SK-N-MC (cell line): ENCODE data around the gene CDK5R2.

Experiments
- EZH2 ChIP-seq: fragments of 200-600 bp; sonication (generic); IDR thresholded peaks from one replicate; pipeline ENCODE4 v1.6.1; 2017; ENCODE audit warnings: antibody characterized with exemption
- POLR2AphosphoS5 ChIP-seq: IDR thresholded peaks from 2 replicates; pipeline ENCODE4 v1.6.1; 2012; ENCODE audit warnings: mild to moderate bottlenecking, low read depth, low read length, borderline replicate concordance

DNA sequence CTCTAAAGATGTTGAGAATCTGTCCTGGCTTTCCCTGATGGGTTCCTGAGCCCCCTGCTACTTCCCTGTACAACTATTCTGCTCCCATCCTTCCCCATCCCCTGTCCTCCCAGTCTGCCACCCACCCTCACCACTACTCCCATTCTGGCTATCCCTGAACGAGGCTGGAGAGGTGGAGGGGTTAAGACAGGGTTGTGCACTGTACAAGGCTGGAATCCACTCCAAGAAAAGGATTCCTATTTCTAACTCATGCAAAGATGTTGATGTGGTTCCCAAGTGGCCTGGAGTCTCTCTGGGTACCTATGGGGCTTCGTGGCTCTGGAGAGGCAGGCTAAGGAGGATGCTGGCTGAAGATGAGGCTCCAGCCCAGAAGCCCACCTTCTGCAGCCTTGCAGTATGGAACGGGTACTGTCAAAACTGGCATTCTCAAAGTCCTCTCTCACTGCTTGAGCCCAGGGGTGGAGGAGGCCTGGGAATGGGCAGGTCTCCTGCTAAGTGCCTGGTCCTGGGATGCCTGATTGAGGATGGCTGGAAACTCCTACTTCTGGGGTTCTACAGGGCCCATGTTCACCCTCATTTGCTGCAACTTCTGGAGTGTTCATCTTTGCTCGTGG is 26.8 kb downstream of the CDK5R2 start:
- no peak for TF ChIP-seq EZH2
- TF ChIP-seq POLR2AphosphoS5: no peak
